NCI-H2171 treated with DMSO at 0.1 percent for 48 hours (cell line): ENCODE results near the gene RPL36.
"Not testable (repeated sequence)": the region's sequence is repeated elsewhere in the genome, so short reads cannot be mapped to it uniquely, and the experiment has no call there.

ENCODE experiments used
- DNase-seq: peaks from one replicate; lab custom pipeline; 2025; lab: John Stamatoyannopoulos, UW

Gene RPL36

GRCh38 chr19:5674714-5675113 lies 15.4 kb upstream of the RPL36 start:
- peak; percentile 8 for DNase-seq

- DNase-seq = no peak
Observed at GRCh38 chr19:5676105-5676771, 13.9 kb upstream of the RPL36 start.

GRCh38 chr19:5676772-5677105 lies 13.4 kb upstream of the RPL36 start:
- DNase-seq = no peak

- DNase-seq = no peak
Observed at GRCh38 chr19:5677136-5677535, 13.0 kb upstream of the RPL36 start.

- DNase-seq = no peak
Observed at GRCh38 chr19:5677580-5677979, 12.5 kb upstream of the RPL36 start.

- DNase-seq = no peak
Observed at GRCh38 chr19:5678071-5678718, 11.9 kb upstream of the RPL36 start.

GRCh38 chr19:5679289-5680083 lies 10.6 kb upstream of the RPL36 start:
- DNase-seq = no peak

- no peak for DNase-seq
Observed at GRCh38 chr19:5680084-5680436, 10.0 kb upstream of the RPL36 start.

GRCh38 chr19:5680437-5681368 lies 9.4 kb upstream of the RPL36 start, which contains the start of the genes HSD11B1L and MICOS13:
TSS of gene HSD11B1L (plus strand) at chr19:5681027. CDS start at chr19:5684833, 3,806 bp downstream.
TSS of gene MICOS13 (minus strand) at chr19:5680516. CDS start at chr19:5680486, 30 bp downstream.
- peak; percentile 99 for DNase-seq

- no peak for DNase-seq
Observed at GRCh38 chr19:5681391-5682106, 8.5 kb upstream of the RPL36 start.

GRCh38 chr19:5682107-5682482 lies 8.0 kb upstream of the RPL36 start:
- no peak for DNase-seq

- no peak for DNase-seq
Observed at GRCh38 chr19:5683177-5683886, 6.8 kb upstream of the RPL36 start.

- no peak for DNase-seq
Observed at GRCh38 chr19:5684694-5685430, 5.2 kb upstream of the RPL36 start.

- DNase-seq = no peak
Observed at GRCh38 chr19:5686326-5686646, 3.8 kb upstream of the RPL36 start.

- DNase-seq = peak; percentile 89
Observed at GRCh38 chr19:5686647-5687359, 3.3 kb upstream of the RPL36 start.

- DNase-seq = no peak
Observed at GRCh38 chr19:5687360-5688198, 2.5 kb upstream of the RPL36 start.

- DNase-seq = not testable (repeated sequence)
Observed at GRCh38 chr19:5688262-5688881, 1.7 kb upstream of the RPL36 start.
